KG1 (cell line): ENCODE results near the gene SMG6.

Experiments used
- DNase-seq: peaks from one replicate; lab custom pipeline; 2025; lab: John Stamatoyannopoulos, UW

The SMG6 gene

DNA sequence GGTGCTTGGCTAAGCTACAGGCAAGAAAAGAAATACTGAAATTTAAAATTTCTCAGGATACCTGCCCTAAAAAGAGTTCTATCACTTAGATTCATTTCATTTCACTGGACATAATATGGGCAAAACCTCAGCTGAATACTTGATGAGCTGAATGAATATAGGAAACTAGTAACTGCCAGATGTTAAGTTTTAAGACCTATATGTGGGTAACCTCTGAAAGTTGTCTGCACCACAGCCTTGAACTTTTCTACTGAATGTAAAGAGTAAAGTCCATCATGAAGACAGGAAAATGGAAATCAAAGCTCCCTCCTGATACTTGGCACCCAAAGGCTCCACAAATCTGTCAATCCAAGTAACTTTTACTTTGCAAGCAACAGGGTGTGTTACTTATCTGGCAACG lies 197.9 kb downstream of the SMG6 start:
- no peak for DNase-seq

DNA sequence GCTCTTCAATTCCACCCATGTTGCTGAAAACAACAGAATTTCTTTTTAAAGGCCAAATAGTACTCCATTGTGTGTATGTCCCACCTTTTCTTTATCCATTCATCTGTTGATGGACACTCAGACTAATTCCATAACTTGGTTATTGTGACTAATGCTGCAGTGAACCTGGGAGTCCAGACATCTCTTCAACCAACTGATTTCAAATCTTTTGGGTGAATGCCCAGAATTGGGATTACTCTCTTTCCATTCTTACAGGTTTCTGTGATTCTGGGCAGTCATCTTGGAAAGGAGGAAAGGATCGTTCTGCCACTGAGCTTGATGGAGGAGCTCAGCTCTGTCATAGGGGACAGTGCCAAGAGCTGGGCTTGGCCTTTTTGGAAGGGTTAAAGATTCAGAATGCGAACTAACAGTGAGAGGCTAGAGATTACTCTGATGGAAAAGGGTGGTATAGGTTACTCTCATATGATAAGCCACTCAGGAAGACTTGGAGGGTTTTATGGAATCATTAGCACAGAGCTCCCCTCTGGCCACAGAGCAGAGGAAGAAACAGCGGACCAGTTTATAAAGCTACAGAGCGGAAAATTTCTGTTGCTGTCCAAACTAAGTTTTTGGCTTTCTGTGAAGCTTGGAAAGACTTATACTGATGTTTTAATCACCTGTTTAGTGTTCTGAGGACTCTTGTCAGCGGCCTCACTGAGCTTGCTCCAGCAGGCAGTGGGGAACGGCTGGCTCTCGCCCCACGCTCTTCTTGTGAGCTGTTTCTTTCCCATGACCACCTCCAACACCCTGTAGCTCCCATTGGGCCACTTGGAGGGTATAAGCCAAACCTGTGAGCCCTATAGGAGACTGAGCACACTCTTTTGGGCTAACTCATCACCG lies 200.4 kb downstream of the SMG6 start:
- DNase-seq: no peak

DNA sequence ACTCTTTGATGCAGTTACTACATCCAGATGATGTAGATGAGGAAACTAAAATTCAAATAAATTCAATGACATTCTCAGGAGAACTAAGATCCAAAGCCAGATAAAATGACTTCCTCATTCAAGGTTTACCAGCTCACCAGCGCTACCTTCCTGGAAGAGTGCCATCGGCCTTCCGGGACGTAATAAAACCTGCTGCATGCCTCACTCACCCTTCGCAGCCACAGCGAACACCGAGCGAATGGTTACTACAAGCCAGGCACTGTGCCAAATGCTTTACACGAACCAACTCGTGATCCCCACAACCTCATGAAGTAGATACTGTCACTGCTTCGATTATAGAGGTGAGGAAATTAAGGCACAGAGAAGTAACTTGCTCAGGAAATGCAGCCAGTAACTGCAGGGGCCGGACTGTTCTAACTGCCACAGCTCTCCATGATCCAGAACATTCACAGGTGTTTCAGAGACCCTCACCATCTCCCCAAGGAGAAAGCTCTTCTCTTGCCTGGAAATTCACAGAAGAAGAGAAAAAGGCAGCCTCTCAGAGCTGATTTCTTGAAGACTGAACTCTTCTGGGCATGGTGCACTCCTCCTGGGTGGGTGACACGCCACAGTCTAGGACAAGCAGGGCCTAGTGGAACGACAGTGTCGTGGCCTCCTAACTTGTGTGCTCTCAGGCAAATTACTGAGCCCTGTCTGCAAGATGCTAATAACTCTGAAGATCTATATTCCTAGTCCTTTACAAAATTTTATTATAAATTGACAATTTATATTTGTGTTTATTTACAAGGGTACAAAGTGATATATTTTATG lies 201.9 kb downstream of the SMG6 start:
- peak; percentile 38 for DNase-seq

DNA sequence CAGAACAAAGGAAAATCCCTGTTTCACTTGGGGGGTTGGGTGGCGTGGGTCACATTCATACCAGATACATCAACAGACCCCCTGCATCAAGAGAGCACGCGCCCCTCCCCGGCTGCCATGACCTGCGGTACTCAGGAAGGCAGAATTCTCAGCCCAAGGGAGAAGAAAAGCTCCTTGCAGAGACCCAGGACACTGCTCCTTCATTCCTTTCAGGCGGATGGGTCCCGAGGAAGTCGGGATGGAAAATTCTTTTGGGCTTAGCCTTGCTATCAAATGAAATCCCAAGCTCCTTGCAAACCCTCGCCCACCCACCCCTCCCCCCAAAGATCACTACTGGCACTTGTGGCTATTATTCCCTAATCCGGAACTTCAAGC lies 208.1 kb downstream of the SMG6 start:
- DNase-seq: no peak

DNA sequence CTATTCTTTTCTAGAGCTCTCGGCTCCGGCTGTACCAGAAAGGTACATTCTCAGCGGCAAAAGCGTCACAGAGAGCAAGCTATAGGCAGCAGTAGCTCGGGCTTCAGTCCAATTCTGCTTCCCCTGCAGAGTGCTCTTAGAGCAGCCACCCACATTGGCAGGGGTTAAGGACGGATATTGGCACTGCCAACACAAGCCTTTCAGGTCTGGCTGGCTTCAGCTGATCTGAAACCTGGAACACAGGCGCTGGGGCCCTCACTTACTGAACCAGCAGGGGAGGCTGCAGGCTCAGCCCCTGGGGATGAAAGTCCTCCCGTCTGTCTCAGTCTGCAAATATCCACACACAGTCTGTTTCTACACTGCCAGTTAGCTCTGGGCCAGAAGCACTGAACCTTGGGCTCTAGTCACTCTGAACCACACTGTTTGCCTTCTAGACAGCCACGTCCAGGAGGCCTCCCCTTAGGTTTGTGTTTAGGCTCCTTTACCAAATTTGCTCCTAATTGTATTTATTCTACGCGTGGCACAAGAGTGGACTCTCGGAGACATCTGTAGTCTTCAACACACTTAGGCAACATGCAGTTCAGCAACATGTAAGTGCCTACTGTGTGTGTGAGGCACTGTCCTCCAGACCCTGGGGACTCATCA lies 208.6 kb downstream of the SMG6 start:
- no peak for DNase-seq

DNA sequence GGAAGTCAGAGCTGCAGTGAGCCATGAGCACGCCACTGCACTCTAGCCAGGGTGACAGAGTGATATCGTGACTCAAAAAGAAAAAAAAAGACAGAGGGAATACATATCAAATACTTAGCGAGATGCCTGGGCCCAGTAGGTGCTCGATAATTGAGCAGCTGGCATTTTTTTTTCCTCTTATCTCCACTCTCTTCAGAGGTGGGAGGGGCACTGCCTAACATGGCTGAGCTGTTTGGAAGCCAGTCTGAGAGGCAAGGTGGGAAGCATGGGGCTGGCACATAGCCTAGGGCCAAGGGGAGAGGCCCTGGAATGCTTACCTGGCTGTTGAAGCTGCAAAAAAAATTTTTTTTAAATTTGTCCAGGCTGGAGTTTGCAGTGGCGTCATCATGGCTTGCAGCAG lies 210.2 kb downstream of the SMG6 start:
- DNase-seq: no peak

DNA sequence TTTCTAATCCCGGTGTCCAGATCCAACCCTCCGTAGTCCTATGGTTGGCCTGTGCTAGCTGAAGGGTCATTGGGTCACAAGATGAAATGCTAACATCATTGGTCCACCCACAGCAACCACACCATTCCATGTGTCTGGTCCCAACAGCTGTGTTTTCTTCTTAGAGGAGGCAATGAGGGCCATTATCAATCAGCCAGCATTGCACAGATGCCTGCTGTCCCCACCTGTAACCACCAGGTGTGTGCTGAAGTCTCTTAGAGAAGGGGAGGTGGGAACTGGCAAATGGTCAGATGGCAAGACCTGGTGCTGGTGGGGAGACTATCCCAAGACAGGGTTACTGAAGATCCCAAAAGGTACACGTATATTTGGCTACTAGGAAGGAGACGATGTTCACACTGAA lies 211.3 kb downstream of the SMG6 start:
- DNase-seq: no peak

DNA sequence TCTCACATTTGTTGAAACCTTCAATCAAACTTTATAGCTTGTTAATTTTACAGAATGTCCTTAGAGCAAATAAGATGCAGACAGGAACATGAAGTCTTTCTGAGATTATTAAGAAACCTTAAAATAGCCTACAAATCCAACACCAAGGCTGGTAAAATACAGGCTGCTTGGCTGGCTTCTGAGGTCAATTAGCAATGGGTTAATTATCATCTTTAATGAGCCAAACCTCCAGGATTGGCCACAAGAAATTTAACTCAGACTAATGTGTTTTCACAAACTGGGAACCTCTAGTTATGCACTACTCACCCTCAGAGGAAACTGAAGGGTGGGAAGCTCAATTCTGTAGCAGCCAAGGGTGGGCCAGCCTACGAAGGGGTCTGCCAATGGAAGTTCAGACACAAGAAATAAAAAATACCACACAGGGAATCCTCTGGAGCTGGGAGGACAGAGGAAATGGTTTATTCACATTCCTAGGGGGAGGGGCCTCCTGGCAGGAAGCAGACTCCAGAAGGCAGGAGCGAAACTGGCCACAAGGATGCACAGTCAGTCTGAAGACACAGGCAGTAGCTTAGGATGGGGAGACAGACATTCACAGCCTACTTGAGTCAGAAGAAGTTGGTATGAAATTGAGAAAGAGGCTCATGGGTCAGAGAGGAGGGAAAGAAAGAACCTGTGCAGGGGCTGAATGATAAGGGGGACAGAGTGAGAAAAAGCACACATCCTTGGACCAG lies 212.6 kb downstream of the SMG6 start:
- no peak for DNase-seq

DNA sequence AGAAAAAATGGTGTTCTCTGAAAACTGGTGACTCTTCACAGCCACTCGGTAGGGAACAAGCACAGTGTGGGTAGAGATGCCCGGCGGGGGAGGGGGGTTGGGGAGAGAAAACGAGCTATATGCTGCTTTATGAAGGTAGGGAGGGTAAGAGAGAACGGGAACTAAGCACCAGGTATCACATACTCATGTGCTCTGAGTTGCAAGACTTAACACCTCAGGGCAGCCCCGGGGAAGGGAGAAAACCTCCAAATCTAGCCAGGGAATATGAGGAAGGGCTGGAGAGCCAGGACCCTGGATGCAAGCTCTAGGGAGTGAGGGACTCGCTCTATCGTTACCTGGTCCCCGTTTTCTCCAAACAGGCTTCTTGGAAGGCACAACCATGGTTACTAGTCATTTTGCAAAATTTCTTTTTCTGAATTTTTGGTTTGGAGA lies 213.4 kb downstream of the SMG6 start:
- DNase-seq: no peak

DNA sequence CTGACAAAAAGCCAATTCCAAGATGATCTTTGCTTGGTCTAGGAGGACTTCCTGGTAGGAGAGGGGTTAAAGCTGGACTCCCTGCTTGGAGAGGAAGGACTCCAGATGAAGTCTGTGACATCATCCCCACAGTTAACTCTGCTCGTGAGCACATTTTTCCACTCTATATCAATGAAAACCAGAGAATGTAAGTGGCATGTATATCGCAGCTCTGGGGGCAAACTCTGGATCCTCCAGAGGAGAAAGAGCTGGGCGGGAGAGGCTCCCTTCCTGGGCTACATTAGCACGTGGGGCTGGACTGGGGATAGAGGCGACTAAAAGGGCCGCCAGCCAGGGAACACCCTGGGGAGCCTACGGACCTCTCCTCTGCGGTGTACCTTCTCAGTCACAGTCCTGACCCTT lies 214.6 kb downstream of the SMG6 start:
- DNase-seq: no peak

DNA sequence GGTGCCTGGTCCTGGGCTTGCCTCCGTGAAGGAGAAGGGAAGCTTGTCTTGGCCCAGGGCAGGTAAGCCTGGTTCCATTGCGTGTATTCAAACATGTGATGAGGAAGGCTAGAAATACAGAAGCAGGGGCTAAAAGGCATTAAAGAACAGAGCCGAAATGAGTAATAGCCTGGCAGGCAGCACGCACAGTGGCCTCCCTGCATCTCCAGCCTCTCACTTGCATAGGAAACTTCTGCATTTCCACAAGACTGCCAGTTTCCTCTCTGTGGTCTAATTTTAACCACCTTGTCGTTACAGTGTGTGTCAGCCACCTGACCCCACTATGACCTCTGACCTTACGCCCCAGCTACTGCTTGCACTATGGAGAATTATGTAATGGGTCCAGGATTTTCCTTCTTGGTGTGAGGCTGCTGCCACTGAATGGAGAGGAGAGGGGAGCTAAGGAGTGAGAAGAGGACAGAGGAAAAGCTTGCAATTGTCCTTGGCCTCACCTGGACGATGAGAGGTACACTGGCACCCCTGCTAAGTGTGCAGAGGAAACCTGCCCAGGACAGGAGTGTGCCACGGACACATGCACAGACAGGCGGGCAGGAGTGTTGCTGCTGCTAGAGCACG lies 215.9 kb downstream of the SMG6 start:
- DNase-seq: peak; percentile 33

DNA sequence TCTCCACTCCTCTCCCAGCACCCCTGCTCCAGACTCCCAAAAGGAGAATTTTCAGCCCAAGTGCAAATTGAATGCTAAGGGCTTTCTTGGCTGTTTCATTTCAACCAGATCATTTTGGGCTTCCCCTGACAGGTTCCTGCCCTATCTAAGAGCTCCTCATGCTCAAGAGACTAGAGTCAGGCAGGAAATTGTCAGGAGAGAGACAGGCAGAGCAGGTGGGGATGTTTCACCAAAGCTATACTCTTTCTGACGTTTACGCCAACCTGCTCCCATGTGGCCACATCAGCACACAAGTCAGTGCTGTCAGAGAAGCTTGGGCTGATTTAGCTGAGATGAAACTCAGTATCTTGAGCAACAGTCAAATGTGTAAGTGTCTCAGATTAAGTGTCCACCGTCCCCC lies 217.3 kb downstream of the SMG6 start:
- no peak for DNase-seq

DNA sequence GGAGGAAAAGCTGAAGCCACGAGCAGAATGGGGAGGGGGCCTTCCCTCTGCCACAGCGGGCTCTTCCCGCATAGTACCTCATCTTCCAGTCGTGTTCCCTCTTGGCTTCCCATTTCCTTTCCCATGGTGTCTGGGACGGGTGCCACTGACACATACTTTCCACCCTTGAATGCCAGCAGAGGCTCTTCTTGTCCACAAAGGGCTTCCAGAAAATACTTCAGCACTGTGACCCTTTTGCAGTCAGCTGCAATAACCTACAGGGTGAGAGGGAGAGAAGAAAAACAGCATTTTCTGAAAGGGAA lies 218.0 kb downstream of the SMG6 start:
- DNase-seq: no peak

DNA sequence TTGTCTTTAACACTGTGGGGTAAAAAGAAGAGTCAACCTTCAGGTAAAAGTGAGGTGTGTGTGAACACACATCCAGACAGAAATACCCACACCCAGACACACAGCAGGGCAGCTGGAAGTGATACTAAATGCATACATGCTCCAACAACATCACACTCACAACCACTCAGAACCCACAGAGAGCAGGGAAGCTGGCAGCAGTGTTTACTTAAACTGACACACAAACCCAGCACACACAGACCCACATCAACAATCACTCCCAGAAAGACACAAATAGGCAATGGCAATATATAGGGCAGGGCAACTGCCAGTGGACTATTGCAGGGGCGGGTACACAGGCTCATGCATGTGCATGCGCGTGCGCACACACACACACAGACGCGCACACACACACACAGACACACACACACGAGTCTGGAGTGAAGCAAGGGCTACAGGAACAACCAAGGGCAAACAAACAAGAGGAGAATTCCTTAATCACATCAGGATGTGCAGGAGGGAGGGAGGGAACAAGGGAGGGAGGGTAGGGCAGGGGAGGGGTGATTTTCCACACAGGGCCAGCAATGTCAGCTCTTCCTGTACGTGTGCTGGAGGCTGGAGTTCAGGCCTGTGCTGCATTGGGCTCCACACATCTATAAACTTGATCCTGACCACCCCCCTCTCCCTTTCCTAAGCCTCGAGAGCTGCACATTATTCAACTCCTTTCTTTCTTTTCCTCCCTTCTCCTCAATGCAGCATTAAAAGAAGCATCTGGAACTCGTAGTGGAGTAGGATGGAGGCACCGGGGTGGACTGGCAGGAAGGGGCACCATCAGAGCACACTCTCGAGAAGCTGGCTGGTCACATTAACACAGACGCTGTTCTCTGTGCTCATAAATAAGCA lies 218.6 kb downstream of the SMG6 start:
- DNase-seq: no peak

DNA sequence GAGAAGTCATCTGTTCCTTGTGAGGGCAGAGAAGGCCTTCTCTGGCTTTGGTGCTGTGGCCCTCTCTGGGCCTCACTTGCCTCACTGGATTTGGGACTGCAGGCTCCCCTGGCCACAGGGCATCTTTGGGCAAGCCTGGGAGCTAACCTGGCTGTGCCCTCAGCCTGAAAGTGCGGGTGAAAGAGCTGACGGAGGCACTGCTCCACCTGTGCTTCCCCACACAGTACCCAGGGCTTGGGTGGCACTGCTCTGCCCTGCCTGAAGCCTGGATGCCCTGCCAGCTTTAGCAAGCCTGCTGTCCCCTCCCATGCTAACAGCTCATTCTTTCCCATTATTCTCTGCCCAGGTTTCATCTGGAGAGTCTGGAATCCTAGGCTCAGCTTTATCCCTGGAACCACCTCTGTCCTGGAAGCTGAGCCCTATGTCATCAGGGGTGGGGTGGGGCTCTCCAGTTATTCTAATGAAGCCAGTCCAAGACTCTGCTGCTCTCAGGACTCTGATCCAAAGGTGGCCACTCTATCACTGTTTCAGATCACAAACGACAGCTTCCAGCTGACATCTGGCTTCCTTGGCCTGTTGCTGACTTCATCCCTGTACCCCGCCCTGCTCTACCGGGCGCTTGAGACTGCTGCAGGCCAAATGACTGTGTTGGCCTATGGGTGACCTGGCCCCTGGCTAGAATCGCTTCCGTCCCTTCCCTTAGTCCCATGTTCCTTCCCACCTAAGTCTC lies 219.4 kb downstream of the SMG6 start:
- DNase-seq: no peak

DNA sequence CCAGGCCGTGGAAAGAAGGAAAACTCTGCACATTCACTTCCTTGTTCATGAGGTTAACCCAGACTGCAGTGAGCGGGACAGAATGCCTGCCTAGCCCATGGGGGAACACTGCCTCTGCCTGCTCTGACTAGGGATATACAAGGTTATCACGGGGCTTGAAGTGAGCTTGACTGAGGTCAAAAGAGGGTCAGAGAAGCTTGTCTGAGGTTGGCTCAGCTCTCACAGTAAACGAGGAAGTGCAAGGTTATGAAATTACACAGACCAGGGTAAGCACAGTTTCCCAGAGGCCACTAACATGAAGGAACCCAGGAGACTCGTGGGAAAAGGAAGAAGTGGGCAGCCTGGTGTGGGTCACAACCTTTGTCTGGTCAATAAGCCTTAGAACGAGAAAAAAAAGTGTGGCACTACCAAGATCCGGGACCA lies 220.0 kb downstream of the SMG6 start:
- DNase-seq: no peak

DNA sequence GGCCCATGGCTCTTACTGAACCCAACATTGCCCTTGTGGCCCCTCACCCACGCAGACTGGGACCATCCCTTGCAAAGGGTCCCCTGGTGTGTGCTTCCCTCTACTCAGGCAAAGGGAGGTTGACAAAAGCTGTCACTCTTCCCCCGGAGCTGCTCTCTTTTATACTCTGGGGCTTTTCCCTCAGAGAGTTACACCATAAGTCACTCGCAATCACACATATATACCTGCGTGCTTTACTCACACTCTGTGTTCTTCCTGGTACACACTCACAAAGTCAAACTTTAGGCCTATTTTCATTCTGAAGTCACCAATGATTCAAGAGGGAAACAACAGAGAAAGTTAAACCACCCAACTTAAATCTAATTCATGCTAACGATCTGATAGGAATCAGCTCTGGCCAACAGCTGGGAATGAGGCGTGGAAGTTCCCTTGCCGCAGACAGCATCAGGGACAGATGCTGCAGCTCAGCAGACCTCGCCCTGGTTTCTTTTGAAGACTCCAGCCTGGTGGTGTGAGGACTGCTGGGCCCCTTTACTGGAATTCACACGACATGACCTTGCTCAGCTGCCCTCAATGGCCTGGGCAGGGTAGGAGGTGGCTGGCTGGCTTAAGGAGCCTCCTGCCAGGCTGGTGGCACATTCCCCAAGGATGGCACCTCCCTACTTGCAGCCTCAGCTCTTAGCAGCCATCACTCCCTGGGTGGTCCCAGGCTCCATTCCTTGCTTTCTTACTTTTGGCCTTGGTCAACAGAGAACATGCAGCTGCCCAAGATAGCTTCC lies 221.4 kb downstream of the SMG6 start:
- no peak for DNase-seq

DNA sequence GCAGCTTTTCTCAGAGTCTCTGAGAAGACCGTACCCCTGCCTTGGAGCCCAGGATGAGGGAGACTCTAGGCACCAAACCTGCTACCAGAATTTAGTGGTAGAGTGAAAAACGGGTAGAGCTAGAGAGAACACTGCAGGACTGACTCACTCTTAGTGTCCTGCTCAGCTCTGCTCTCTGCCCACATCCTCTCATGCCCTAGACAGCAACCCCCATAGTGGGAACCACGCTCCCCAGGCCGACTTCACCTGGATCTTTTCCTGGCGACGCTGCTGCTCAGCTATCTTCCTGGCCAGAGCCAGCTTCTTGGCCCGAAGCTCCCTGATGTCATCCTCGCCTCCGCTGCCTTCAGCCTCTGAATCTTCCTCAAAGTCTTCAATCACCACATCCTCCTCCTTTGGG lies 222.0 kb downstream of the SMG6 start:
- no peak for DNase-seq

DNA sequence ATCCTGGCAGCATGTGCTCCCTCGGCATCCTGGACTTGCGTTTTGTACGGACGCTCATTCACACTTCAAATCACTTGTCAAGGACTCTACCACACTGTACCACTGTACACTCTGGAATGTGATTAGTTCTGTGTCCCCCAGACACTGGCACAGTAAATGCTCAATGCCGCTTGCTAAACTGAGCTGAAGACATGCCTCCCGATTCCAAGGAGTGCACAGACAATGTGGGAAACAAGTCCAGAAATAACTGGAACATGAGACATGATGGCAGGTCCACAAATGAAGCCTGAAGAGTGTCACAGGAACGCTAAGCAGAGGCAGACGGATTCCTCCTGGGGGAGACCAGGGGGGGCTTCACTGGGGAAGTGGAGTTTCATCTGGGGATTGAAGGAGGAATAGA lies 226.5 kb downstream of the SMG6 start:
- DNase-seq: no peak
